ENCODE measurements around the gene OTOS.

Gene OTOS

GRCh38 chr2:240166761-240167587, 26.5 kb upstream of the OTOS start:
- DNase-seq = no peak

GRCh38 chr2:240166191-240166590, 25.7 kb upstream of the OTOS start:
- no peak for DNase-seq

- DNase-seq = no peak
These were observed 25.2 kb upstream of the OTOS start for GRCh38 chr2:240165661-240166060.

- no peak for DNase-seq
These were observed 24.6 kb upstream of the OTOS start for GRCh38 chr2:240165034-240165433.

- DNase-seq = no peak
These were observed 24.1 kb upstream of the OTOS start for GRCh38 chr2:240164586-240164985.

GRCh38 chr2:240163844-240164574, 23.6 kb upstream of the OTOS start:
- no peak for DNase-seq

DNA sequence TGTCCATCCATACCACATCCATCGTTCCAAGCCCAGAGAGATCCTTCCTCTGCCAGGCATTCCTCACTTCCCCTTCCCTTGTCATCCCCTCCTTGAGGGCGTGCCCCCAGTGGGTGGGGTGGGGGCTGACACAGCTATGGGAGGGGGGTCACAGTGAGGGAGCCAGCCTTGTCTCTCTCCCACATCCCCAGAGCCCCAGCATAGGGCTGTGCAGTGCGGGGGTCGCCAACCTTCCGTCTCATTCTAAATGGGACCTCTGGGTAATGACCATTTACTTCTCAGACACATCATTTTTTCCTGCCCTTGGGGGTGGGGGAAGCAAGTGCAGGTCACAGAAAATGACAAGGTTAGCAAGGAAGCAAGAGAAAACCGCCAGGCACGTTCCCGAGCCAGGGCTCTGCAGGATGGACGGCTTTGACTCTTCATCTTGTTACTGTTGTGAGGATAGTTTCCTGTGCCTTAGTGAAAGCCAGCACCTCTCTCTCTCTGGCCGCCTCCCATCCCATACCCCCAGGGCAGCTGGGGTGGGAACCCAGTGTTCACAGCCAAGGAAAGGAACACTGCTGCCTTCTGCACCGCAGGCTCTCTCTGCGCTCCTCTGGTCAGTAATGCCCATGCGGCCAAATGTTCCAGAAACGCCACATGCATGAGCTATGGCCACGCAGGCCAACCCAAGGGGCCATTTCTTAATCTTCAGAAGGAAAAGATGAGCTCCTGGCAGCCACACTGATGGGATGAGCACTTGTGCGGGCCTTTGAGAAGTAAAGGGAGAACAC, 22.7 kb upstream of the OTOS start:
- DNase-seq = no peak

DNA sequence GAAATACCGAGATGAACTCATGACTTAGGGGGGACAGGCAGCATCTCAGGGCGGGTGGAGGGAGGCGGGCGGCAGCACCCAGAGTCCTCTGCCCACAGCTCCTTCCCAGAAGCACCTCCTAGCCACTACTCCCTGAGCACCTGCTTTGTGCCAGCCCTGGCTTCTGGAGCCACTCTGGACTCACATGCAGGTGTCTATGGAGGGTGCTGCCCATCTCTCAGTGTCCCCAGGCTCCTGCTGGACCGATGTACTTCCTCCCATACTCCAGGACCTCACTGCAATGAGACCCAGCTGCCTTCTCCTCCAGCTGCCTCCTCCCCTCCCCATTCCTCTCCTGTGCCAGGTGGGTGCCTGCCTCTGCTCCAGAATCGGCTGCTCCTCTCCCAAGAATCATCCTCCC, 22.1 kb upstream of the OTOS start:
- no peak for DNase-seq

- no peak for DNase-seq
These were observed 21.6 kb upstream of the OTOS start for GRCh38 chr2:240162032-240162431.

DNA sequence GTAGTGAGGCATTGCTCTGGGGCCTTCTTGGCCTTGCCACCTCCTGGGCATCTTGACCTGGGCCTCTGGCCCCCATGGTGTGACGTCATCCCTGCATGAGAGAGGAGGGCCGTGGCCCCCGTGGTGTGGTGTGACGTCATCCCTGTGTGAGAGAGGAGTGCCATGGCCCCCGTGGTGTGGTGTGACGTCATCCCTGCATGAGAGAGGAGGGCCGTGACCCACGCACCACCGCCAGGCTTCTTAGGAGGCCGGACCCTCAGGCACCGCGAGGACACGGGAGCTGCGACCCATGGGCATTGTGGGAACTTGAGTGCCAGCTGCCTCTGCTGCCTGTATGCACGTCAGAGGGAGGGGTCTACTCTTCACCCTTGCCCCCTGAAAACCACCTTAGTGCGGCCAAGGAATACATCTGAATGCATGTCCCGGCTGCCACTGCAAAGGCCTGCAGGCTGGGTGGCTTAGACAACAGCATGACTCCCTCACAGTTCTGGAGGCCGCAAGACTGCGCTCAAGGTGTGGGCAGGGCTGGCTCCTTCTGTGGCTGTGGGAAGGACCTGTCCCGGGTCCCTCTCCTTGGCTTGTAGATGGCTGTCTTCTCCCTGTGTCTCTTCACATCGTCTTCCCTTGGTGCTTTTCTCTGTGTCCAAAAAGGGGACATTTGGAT, 20.8 kb upstream of the OTOS start:
- DNase-seq = no peak

DNA sequence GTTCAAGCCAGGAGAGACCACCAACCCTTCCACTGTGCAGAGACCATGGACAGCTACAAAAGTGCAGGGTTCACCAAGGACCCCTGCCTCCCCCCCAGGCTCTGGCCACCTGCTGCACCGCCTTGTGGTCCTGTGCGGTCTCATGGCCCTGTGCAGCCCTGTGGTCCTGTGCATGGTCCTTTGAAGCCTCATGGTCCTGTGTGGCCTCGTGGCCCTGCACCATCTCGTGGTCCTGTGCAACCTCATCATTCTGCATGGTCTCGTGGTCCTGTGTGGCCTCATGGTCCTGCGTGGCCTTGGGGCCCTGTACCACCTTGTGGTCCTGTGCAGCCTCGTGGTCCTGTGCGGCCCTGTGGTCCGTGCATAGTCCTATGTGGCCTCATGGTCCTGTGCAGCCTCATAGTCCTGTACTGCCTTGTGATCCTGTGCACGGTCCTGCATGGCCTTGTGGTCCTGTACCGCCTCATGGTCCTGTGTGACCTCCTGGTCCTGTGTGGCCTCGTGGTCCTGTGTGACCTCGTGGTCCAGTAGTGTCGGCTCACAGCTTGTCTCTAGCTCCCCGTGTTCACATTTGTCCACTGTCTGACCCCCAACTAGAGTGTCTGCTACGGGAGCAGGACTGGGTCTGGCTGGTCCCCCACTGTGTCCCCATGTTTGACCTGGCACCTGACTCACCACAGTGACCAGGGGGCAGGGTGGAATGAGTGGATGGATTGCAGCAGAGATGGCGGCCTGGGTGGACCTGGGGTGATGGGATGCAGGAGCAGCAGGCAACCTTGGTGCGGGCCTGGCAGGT, 20.0 kb upstream of the OTOS start:
- no peak for DNase-seq

DNA sequence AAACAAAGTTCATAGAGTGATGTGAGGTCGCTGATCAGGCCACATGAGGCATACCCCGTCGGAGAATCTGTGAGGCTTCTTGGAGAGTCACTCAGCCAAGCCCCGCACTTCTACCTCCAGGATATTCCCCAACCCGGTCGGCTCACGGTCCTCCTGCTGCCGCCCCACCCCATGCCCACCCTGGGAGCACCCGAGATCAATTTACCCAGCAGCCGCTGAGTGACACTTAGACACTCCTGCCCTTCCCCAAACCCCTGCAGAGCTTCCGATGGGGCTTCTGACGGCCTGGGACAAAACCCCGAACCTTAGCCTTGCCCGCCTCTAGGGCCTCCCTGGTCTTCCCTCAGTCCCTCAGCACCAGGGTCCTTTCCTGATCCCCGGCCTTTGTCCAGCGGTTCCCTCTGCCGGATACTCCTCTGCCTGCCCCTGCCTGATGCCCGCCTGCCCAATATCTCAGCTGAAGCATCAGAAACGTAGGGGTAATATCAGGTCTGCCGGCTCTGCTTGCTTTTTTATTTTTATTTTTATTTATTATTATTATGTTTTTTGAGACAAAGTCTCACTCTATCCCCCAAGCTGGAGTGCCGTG, 18.9 kb upstream of the OTOS start:
- DNase-seq = no peak

DNA sequence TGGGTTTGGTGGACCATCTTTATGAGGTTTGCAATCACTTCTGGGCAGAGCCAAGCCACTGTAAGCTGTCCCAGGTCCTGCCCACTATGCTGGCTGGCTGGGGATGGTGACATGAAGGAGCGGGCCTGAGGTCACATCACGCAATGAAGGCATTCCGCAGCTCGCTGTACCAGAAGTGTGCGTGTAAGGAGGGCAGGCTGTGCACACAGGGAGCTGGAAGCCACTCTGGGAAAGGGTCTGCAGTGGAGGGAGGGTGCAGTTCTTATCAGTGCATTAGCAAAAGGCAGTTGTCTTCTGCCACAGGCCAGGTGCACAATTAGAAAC, 16.7 kb upstream of the OTOS start:
- no peak for DNase-seq

DNA sequence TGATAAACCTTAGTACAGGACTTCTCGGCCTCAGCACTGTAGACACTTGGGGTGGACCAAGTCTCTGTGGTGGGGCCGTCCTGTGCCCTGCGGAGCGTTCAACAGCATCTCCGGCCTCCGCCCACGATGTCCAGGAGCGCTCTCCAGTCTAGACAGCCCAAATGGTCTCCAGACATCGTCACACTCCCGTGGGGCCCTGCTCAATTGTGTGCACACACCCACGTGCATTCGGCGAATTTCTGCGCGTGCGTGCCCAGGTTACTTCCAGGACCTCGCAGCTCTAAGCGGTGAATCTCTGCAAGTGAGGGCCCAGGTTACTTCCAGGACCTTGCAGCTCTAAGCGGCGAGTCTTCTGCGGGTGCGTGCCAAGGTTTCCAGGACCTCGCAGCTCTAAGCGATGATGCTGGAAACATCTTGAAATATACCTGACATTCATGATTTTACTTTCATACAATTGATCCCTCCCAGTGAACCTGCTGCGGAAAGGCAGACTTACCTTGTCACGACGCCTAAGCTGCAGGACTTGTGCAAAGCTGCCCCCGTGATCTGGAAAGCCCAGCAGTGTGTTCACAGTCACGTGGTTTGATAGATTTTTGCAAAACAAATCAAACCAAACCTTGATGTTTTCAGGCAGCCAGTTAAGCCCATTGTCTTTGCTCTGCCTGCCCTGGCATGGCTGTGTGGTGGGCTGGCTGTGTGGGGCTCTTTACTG, 16.1 kb upstream of the OTOS start:
- DNase-seq = no peak

DNA sequence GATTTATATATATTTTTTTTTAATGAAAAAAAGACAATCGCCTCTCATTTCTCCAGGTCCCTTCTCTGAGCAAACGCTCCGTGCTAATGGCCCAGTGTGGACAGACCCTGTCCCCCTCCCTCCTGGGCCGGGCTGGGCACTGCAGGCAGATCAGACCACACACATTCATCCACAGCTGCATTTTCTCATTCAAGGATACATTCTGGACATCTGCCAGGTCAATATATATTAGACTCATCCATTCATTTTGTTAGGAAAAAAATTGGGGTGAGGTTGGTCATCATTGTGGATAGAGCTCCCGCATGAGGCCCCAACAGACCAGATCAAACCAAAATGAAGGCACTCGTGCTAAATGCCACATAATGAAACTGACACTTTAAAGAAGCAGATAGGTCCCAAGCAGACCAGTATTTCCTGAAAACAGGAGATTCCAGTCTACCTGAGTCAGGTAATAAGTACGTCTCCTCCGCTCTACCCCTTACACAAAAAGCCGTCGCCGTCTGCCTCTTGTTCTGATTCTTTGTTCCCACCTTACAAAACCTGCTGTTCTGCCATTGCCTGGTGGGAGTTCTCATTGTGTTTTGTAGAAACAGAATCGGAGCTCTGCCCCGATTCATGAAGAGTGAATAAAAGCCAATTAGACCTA, 15.4 kb upstream of the OTOS start:
- DNase-seq = no peak

DNA sequence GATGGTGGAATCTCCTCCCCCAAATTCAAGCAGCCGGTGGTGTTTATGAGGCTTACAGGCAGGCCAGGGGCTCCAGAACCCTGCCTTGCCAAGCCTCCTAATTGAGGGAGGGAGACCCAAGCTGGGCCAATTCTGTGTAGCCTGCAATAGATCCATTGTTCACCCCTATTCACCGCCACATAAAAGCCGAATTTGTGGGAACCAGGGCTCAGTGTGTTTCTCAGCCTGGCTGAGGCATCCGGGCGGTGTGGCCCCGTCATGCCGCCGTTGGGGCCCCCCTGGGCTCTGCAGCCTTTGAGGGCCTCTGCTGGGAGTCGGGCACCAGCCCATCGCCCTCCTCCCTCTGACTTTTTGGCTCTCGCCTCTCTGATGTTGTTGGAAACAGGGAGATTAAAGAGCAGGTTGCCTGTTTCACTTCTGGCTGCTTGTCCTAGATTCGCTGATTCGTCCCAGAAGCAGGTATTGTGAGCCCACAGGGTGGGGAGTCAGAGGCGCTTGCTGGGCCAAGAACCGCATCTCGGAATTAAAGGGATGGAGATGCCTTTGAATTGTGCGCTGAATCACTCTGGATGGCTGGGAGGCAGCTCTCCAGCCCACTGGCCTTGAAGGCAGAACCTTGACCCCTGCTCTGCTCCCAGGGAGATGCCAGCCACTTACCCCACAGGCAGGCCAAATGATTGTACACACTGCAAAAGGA, 14.7 kb upstream of the OTOS start:
- DNase-seq = no peak

- no peak for DNase-seq
These were observed 14.1 kb upstream of the OTOS start for GRCh38 chr2:240154606-240155005.

GRCh38 chr2:240153418-240153817, 13.0 kb upstream of the OTOS start:
- DNase-seq = no peak

DNA sequence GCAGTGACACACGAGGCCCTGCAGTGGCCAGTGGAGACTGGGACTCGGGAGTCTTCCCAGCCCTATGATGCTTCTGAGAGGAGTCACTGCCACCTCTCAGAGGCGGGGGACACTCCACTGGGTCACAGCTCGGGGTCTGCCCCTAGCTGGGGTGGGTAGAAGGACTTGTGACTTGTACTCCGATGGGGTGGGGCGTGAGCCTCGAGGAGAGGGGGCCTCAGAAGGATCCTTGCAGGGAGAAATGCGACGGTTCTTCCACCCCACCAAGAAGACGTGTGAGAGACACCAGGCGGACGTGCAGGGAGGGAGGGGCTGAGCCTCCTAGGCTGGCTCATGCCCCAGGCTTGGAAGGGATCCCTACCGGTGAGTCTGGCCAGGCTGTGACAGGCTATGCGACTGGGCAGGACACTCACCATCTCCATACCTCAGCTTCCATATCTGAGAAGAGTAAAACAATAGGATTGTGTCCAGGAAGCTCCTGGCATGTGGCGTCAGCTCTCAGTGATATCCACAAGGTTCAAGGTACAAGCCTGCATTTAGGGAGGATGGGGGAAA, 11.1 kb upstream of the OTOS start:
- DNase-seq = no peak
